ENCODE results near the gene CPE.

DNA sequence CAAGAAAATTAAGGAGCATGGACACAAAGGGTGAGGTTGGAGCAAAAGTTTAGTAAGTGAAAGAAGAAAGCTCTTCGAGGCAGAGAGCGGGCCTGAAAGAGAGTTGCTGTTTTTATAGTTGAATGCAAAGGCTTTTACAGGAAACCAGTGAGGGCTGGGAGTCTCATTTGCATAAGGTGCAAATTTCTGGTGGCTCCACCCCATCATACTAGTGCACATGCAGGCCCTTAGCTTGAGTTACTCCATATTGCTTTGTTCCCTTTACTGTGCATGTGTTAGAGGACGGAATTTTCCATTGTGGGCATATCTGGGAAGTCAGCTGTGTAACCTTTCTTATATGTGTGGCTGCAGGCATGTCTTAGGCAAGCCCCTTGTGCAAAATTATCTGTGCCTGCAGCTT lies 48.0 kb downstream of the CPE start:
- TF ChIP-seq, protein P1, sequence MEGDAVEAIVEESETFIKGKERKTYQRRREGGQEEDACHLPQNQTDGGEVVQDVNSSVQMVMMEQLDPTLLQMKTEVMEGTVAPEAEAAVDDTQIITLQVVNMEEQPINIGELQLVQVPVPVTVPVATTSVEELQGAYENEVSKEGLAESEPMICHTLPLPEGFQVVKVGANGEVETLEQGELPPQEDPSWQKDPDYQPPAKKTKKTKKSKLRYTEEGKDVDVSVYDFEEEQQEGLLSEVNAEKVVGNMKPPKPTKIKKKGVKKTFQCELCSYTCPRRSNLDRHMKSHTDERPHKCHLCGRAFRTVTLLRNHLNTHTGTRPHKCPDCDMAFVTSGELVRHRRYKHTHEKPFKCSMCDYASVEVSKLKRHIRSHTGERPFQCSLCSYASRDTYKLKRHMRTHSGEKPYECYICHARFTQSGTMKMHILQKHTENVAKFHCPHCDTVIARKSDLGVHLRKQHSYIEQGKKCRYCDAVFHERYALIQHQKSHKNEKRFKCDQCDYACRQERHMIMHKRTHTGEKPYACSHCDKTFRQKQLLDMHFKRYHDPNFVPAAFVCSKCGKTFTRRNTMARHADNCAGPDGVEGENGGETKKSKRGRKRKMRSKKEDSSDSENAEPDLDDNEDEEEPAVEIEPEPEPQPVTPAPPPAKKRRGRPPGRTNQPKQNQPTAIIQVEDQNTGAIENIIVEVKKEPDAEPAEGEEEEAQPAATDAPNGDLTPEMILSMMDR (IDR thresholded peaks at IDR 0.05): no peak
- no peak for TF ChIP-seq POLR2A (IDR thresholded peaks at IDR 0.05)
